B cell (primary cell): Measurements from ENCODE around the gene KDM4D. TPM values are rescaled to one million over a fixed set of nuclear protein-coding genes. Genes with fewer than 3 reads are reported as not detected.

Source experiments
- ATAC-seq: fragments of 200-7000 bp; cut with Tn5 transposase; one replicate; pipeline ENCODE4 v1.10.0; 2021; ENCODE audit warnings: low read depth, mild to moderate bottlenecking, moderate number of reproducible peaks, moderate library complexity
- CTCF ChIA-PET: fragments of 350-600 bp; sonication (Branson Sonifier 250); formaldehyde crosslinking; loops from one replicate; lab custom pipeline; 2021; ENCODE audit warnings: antibody characterized with exemption, inconsistent platforms; lab: Charles Lee
- POLR2A ChIA-PET: fragments of 350-600 bp; sonication (Branson Sonifier 250); formaldehyde crosslinking; loops from one replicate; lab custom pipeline; 2021; ENCODE audit warnings: antibody characterized with exemption; lab: Charles Lee
- DNase-seq: peaks from one replicate; pipeline ENCODE4 v3.0.0; 2013
- H2AFZ ChIP-seq: 2 replicates; pipeline ENCODE4 v1.6.1; 2012; ENCODE audit warnings: mild to moderate bottlenecking, low read depth, low read length; ENCODE audit not compliant: insufficient read depth, poor library complexity, severe bottlenecking
- H3K27ac ChIP-seq, 2 donors: 1 replicate in 1 of 2; 2 replicates in 1 of 2; pipeline ENCODE4 v1.5.1; 2012 to 2013; ENCODE audit warnings: low read length in 2 of 2, mild to moderate bottlenecking in 2 of 2, moderate library complexity in 1 of 2
- H3K27me3 ChIP-seq, 4 experiments: fragments of 200-600 bp in 1 of 4; sonication (generic) in 1 of 4; replicated peaks in 1 of 4; 1 replicate in 2 of 4; 2 replicates in 2 of 4; pipeline versions ENCODE4 v1.6.1 to v1.7.0; 2013 to 2016; ENCODE audit warnings: low read length in 3 of 4, mild to moderate bottlenecking in 2 of 4, mixed read lengths in 1 of 4, moderate library complexity in 1 of 4; ENCODE audit not compliant: insufficient read depth in 4 of 4, control insufficient read depth in 3 of 4; ENCODE audit errors: control extremely low read depth in 1 of 4
- H3K36me3 ChIP-seq, 2 experiments: replicated peaks in 1 of 2; 1 replicate in 1 of 2; 2 replicates in 1 of 2; pipeline versions ENCODE4 v1.6.1 to v1.7.1; 2013; ENCODE audit warnings: low read length in 1 of 2; ENCODE audit not compliant: insufficient read depth in 2 of 2, control insufficient read depth in 1 of 2; ENCODE audit errors: control extremely low read depth in 1 of 2, extremely low read depth in 1 of 2
- H3K4me1 ChIP-seq, 2 donors: fragments of 200-600 bp in 1 of 2; sonication (generic) in 1 of 2; 1 replicate in 1 of 2; 2 replicates in 1 of 2; pipeline versions ENCODE4 v1.5.1 to v1.6.1; 2013 to 2017; ENCODE audit warnings: low read length in 2 of 2; ENCODE audit not compliant: control insufficient read depth in 2 of 2, insufficient read depth in 2 of 2
- H3K4me2 ChIP-seq: replicated peaks from 2 replicates; pipeline ENCODE3; 2012; ENCODE audit warnings: mild to moderate bottlenecking, low read depth, low read length; ENCODE audit not compliant: poor library complexity, severe bottlenecking
- H3K4me3 ChIP-seq, 5 experiments: fragments of 200-600 bp in 1 of 5; sonication (generic) in 1 of 5; 1 replicate in 3 of 5; 2 replicates in 2 of 5; pipeline versions ENCODE4 v1.5.1 to v1.7.0; 2011 to 2016; ENCODE audit warnings: low read length in 4 of 5, mild to moderate bottlenecking in 4 of 5, low read depth in 2 of 5, control low read depth in 1 of 5, moderate library complexity in 1 of 5; ENCODE audit not compliant: insufficient read depth in 1 of 5; ENCODE audit errors: control extremely low read depth in 1 of 5, extremely low read depth in 1 of 5
- H3K79me2 ChIP-seq: fragments of 200-600 bp; sonication (generic); one replicate; pipeline ENCODE4 v1.6.0; 2016; ENCODE audit warnings: low read length; ENCODE audit not compliant: control insufficient read depth, insufficient read depth
- H3K9ac ChIP-seq: fragments of 200-600 bp; sonication (generic); 2 replicates; pipeline ENCODE4 v1.6.1; 2017; ENCODE audit warnings: mild to moderate bottlenecking, low read length, moderate library complexity
- H3K9me3 ChIP-seq, 3 donors: one replicate each; pipeline versions ENCODE4 v1.6.1 to v1.7.1; 2013; ENCODE audit warnings: low read length in 2 of 3; ENCODE audit not compliant: control insufficient read depth in 2 of 3, insufficient read depth in 1 of 3; ENCODE audit errors: control extremely low read depth in 1 of 3
- H4K20me1 ChIP-seq: 2 replicates; pipeline ENCODE4 v1.6.0; 2012; ENCODE audit warnings: mild to moderate bottlenecking, low read length; ENCODE audit not compliant: insufficient read depth, control insufficient read depth, poor library complexity, severe bottlenecking
- H3K27ac Mint-ChIP-seq: one replicate; pipeline ENCODE4 v1.8.0; 2021; ENCODE audit warnings: mixed read lengths
- H3K27me3 Mint-ChIP-seq: one replicate; pipeline ENCODE4 v1.8.0; 2021; ENCODE audit warnings: mixed read lengths
- H3K4me1 Mint-ChIP-seq: one replicate; pipeline ENCODE4 v1.8.0; 2021; ENCODE audit warnings: mixed read lengths
- H3K4me3 Mint-ChIP-seq: one replicate; pipeline ENCODE4 v1.8.0; 2021; ENCODE audit warnings: mixed read lengths
- H3K9me3 Mint-ChIP-seq: one replicate; pipeline ENCODE4 v1.8.0; 2022; ENCODE audit warnings: mixed read lengths; ENCODE audit not compliant: insufficient read depth
- EZH2 ChIP-seq: IDR thresholded peaks from 2 replicates; pipeline ENCODE4 v1.6.1; 2012; ENCODE audit warnings: borderline replicate concordance, low read depth, mild to moderate bottlenecking, moderate library complexity, low read length; ENCODE audit not compliant: insufficient read depth, poor library complexity, severe bottlenecking
- WGBS: methylation state at CpG from one replicate; pipeline ENCODE4 v1.1.5; 2013; ENCODE audit warnings: missing lambda C conversion rate; ENCODE audit not compliant: insufficient coverage; 5-methylcytosine and 5-hydroxymethylcytosine counted together
- intact Hi-C: fragments of 100-400 bp; cut with micrococcal nuclease; formaldehyde crosslinking; loops from one replicate; pipeline ENCODE4 v1.10.0; 2022
- polyA plus RNA-seq: library from polyadenylated mRNA; depleted of rRNA; stranded (reverse); fragments of >200 nt; gene quantifications from 2 replicates; pipeline ENCODE4 v1.2.3, GENCODE V29; 2012
- total RNA-seq, 2 donors: library from RNA; stranded (reverse); fragments of 120-200 nt in 1 of 2; gene quantifications; 1 replicate in 1 of 2; 2 replicates in 1 of 2; pipeline versions ENCODE4 v1.2.3 to v1.2.4, GENCODE V29; 2013 to 2022
- TF ChIP-seq, protein P1 (sequence below): fragments of 200-600 bp; IDR thresholded peaks from one replicate; pipeline ENCODE4 v1.8.0; 2022; ENCODE audit warnings: antibody characterized with exemption, mild to moderate bottlenecking

Gene KDM4D
- total and polyA plus RNA-seq, 2 donors (not counting 1 experiment from before 2014, with no cell fraction given) = 0.44 to 0.58 TPM

GRCh38 chr11:95003716-95004115, 30.2 kb downstream of the KDM4D start:
- ATAC-seq = no peak
- H3K9ac ChIP-seq = no peak overlapping the region
- no peak overlapping the region for H2AFZ ChIP-seq
- no peaks in the 10 kb centered on the region for H4K20me1 ChIP-seq
- ChIA-PET CTCF (interaction anchor here (0.8 kb wide), 1 partner anchor 28 kb away, joined by 3 read pairs; no protein-coding TSS in a partner anchor), POLR2A (no interaction called here)
- Mint-ChIP-seq H3K4me3 (no peak overlapping the region), H3K4me1 (no peaks in the 10 kb centered on the region), H3K27me3 (peaks cover 14% of the 10 kb centered on the region), H3K9me3 (no peaks in the 10 kb centered on the region), H3K27ac (no peak overlapping the region)
- H3K27me3 ChIP-seq = no peaks in the 10 kb centered on the region
- H3K4me3 ChIP-seq = no peak overlapping the region
- H3K79me2 ChIP-seq = no peaks in the 10 kb centered on the region
- H3K36me3 ChIP-seq = no peaks in the 10 kb centered on the region
- H3K27ac ChIP-seq = no peak overlapping the region
- no peaks in the 10 kb centered on the region for H3K4me1 ChIP-seq
- no peak for TF ChIP-seq EZH2
- TF ChIP-seq, protein P1, sequence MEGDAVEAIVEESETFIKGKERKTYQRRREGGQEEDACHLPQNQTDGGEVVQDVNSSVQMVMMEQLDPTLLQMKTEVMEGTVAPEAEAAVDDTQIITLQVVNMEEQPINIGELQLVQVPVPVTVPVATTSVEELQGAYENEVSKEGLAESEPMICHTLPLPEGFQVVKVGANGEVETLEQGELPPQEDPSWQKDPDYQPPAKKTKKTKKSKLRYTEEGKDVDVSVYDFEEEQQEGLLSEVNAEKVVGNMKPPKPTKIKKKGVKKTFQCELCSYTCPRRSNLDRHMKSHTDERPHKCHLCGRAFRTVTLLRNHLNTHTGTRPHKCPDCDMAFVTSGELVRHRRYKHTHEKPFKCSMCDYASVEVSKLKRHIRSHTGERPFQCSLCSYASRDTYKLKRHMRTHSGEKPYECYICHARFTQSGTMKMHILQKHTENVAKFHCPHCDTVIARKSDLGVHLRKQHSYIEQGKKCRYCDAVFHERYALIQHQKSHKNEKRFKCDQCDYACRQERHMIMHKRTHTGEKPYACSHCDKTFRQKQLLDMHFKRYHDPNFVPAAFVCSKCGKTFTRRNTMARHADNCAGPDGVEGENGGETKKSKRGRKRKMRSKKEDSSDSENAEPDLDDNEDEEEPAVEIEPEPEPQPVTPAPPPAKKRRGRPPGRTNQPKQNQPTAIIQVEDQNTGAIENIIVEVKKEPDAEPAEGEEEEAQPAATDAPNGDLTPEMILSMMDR = no peak
- DNase-seq = no peak
- intact Hi-C loops = no loop called here
- H3K9me3 ChIP-seq = peaks cover 0 to 1% (median 0%) of the 10 kb centered on the region in 3 donors
- no peak overlapping the region for H3K4me2 ChIP-seq

DNA sequence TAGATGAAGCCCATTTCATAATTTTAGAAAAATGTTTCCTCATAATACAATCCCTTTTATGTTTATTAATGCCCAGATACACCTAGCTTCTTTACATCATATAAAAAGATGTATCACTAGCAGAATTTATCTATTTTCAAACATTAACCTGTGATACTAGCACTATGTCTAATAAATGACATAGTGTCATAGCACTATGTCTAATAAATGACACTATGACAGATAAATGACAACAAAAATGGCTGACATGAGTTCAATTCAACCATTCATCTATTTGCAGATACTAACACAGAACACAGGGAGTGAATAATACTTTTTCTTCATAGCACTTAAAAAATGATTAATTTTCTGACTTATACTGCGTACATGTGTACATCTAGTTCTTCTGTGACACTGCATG, 32.1 kb downstream of the KDM4D start:
- ChIA-PET CTCF (no interaction called here), POLR2A (no interaction called here)
- intact Hi-C loops = no loop called here
- no peaks in the 10 kb centered on the region for H3K4me1 Mint-ChIP-seq
- no peak overlapping the region for H3K4me2 ChIP-seq
- no peaks in the 10 kb centered on the region for H3K36me3 ChIP-seq
- H3K27ac Mint-ChIP-seq = no peak overlapping the region
- H3K4me3 Mint-ChIP-seq = no peak overlapping the region
- no peak for DNase-seq
- no peak for ATAC-seq
- no peak overlapping the region for H3K9ac ChIP-seq
- no peaks in the 10 kb centered on the region for H3K9me3 Mint-ChIP-seq
- TF ChIP-seq EZH2 = no peak
- TF ChIP-seq, protein P1 = no peak
- no peaks in the 10 kb centered on the region for H3K4me1 ChIP-seq
- WGBS = no CpG with 5 or more reads among the region's 1 CpG
- no peaks in the 10 kb centered on the region for H3K27me3 ChIP-seq
- no peak overlapping the region for H3K27ac ChIP-seq
- H3K79me2 ChIP-seq = no peaks in the 10 kb centered on the region
- no peak overlapping the region for H3K4me3 ChIP-seq
- H3K9me3 ChIP-seq = peaks cover 0 to 1% (median 0%) of the 10 kb centered on the region in 3 donors
- peaks cover 18% of the 10 kb centered on the region for H3K27me3 Mint-ChIP-seq
- H2AFZ ChIP-seq = no peak overlapping the region
- H4K20me1 ChIP-seq = no peaks in the 10 kb centered on the region
